GM23338 (cell line): ENCODE measurements around the gene CDH12. TPM values are rescaled to one million over a fixed set of nuclear protein-coding genes. Genes with fewer than 3 reads are reported as not detected.

Experiments
- ATAC-seq: fragments of 200-7000 bp; cut with Tn5 transposase; 3 replicates; pipeline ENCODE4 v1.9.1; 2020
- DNase-seq: peaks from one replicate; pipeline ENCODE4 v3.0.0-alpha.2; 2015; ENCODE audit warnings: low spot score
- H2AFZ ChIP-seq: fragments of 200-600 bp; sonication (generic); 2 replicates; pipeline ENCODE4 v1.8.0; 2016; ENCODE audit warnings: antibody characterized with exemption, mild to moderate bottlenecking, moderate library complexity
- H3F3A ChIP-seq: fragments of 200-600 bp; sonication (generic); replicated peaks from 2 replicates; pipeline ENCODE4 v1.8.0; 2017; ENCODE audit warnings: antibody characterized with exemption, mixed run types, low read depth
- H3K27ac ChIP-seq: fragments of 200-600 bp; sonication (generic); 2 replicates; pipeline ENCODE4 v1.6.1; 2016; ENCODE audit warnings: low read depth
- H3K27me3 ChIP-seq: fragments of 200-600 bp; sonication (generic); 2 replicates; pipeline ENCODE4 v1.8.0; 2016; ENCODE audit warnings: mild to moderate bottlenecking, mixed run types, moderate library complexity; ENCODE audit not compliant: insufficient read depth
- H3K36me3 ChIP-seq: fragments of 200-600 bp; sonication (generic); 2 replicates; pipeline ENCODE4 v1.8.0; 2016; ENCODE audit warnings: mild to moderate bottlenecking; ENCODE audit not compliant: insufficient read depth
- H3K4me1 ChIP-seq: fragments of 200-600 bp; sonication (generic); 2 replicates; pipeline ENCODE4 v1.8.0; 2016; ENCODE audit warnings: mild to moderate bottlenecking, moderate library complexity; ENCODE audit not compliant: insufficient read depth
- H3K4me2 ChIP-seq: fragments of 200-600 bp; sonication (generic); 2 replicates; pipeline ENCODE4 v1.7.1; 2017; ENCODE audit warnings: mixed run types
- H3K4me3 ChIP-seq: fragments of 200-600 bp; sonication (generic); 2 replicates; pipeline ENCODE4 v1.6.1; 2016; ENCODE audit warnings: mixed run types
- H3K79me2 ChIP-seq: fragments of 200-600 bp; sonication (generic); replicated peaks from 2 replicates; pipeline ENCODE4 v1.8.0; 2017; ENCODE audit warnings: mild to moderate bottlenecking; ENCODE audit not compliant: insufficient read depth
- H3K9me2 ChIP-seq: fragments of 200-600 bp; sonication (generic); 2 replicates; pipeline ENCODE4 v1.8.0; 2017; ENCODE audit not compliant: insufficient read depth
- H4K20me1 ChIP-seq: fragments of 200-600 bp; sonication (generic); replicated peaks from 2 replicates; pipeline ENCODE4 v1.8.0; 2017; ENCODE audit warnings: mild to moderate bottlenecking; ENCODE audit not compliant: insufficient read depth
- H3K27ac Mint-ChIP-seq: 2 replicates; pipeline ENCODE4 v1.8.0; 2020; ENCODE audit warnings: inconsistent platforms, mild to moderate bottlenecking, moderate library complexity, mixed read lengths
- H3K27me3 Mint-ChIP-seq: 3 replicates; pipeline ENCODE4 v1.8.0; 2022; ENCODE audit warnings: low read depth, mild to moderate bottlenecking, moderate library complexity, mixed read lengths, inconsistent platforms; ENCODE audit not compliant: insufficient read depth, poor library complexity
- H3K36me3 Mint-ChIP-seq: 3 replicates; pipeline ENCODE4 v1.8.0; 2021; ENCODE audit warnings: low read depth, mild to moderate bottlenecking, inconsistent platforms, moderate library complexity, mixed read lengths
- H3K4me1 Mint-ChIP-seq: 3 replicates; pipeline ENCODE4 v1.8.0; 2020; ENCODE audit warnings: mild to moderate bottlenecking, inconsistent platforms, mixed read lengths
- H3K4me3 Mint-ChIP-seq: 3 replicates; pipeline ENCODE4 v1.8.0; 2021; ENCODE audit warnings: moderate library complexity, mild to moderate bottlenecking, inconsistent platforms, mixed read lengths
- H3K9me3 Mint-ChIP-seq: 3 replicates; pipeline ENCODE4 v1.8.0; 2020; ENCODE audit warnings: moderate library complexity, mild to moderate bottlenecking, inconsistent platforms, mixed read lengths
- CREB1 ChIP-seq: fragments of 250-450 bp; sonication (Bioruptor Pico); IDR thresholded peaks from 2 replicates; pipeline ENCODE4 v1.5.0; 2020; ENCODE audit warnings: low read depth, mild to moderate bottlenecking, moderate library complexity
- CTCF ChIP-seq, 2 experiments: fragments of 200-600 bp in 1 of 2; sonication (generic) in 1 of 2; conservative IDR thresholded peaks; 2 replicates each; pipeline versions ENCODE4 v1.5.1 to v1.6.1; 2016 to 2017; ENCODE audit warnings: antibody characterized with exemption in 2 of 2, low read depth in 2 of 2, mild to moderate bottlenecking in 2 of 2, moderate library complexity in 1 of 2
- ETS1 ChIP-seq: IDR thresholded peaks from 2 replicates; pipeline ENCODE4 v1.6.1; 2016; ENCODE audit warnings: antibody characterized with exemption
- EZH2 ChIP-seq: fragments of 200-600 bp; sonication (generic); IDR thresholded peaks from one replicate; pipeline ENCODE4 v1.8.0; 2017; ENCODE audit warnings: antibody characterized with exemption, mild to moderate bottlenecking, low read depth; ENCODE audit not compliant: unreplicated experiment
- EZH2phosphoT487 ChIP-seq: fragments of 200-600 bp; sonication (generic); IDR thresholded peaks from one replicate; pipeline ENCODE4 v1.8.1; 2018; ENCODE audit warnings: antibody characterized with exemption; ENCODE audit not compliant: unreplicated experiment
- JUNB ChIP-seq: IDR thresholded peaks from one replicate; pipeline ENCODE4 v1.6.1; 2016; ENCODE audit warnings: antibody characterized with exemption; ENCODE audit not compliant: unreplicated experiment
- POLR2AphosphoS5 ChIP-seq: IDR thresholded peaks from 2 replicates; pipeline ENCODE4 v1.6.1; 2016; ENCODE audit warnings: antibody characterized with exemption, low read depth
- REST ChIP-seq: IDR thresholded peaks from one replicate; pipeline ENCODE4 v1.6.1; 2018; ENCODE audit warnings: antibody characterized with exemption; ENCODE audit not compliant: unreplicated experiment
- ZNF114 ChIP-seq: fragments of 250-450 bp; sonication (Bioruptor Pico); IDR thresholded peaks from 2 replicates; pipeline ENCODE4 v1.5.0; 2020; ENCODE audit warnings: mild to moderate bottlenecking, moderate library complexity
- ZNF462 ChIP-seq: fragments of 250-450 bp; sonication (Bioruptor Pico); IDR thresholded peaks from 2 replicates; pipeline ENCODE4 v1.5.0; 2020; ENCODE audit warnings: mild to moderate bottlenecking, moderate library complexity
- polyA plus RNA-seq: library from polyadenylated mRNA; unstranded; fragments of >200 nt; fragmentation: Nextera tagmentation; extraction: Ambion mirVana; gene quantifications from 2 replicates; pipeline ENCODE4 v1.2.1, GENCODE V29; 2016
- total RNA-seq: library from RNA; depleted of rRNA; stranded (reverse); fragments of >200 nt; shearing (Covaris generic); gene quantifications from 2 replicates; pipeline ENCODE4 v1.2.3, GENCODE V29; 2014

Gene CDH12
- total and polyA plus RNA-seq, 2 experiments from 2014 or later = not detected

- TF ChIP-seq CTCF (conservative IDR thresholded peaks at IDR 0.05; ENCODE audit: low read depth in 2 of 2) = no peak
- TF ChIP-seq POLR2AphosphoS5 = no peak
- TF ChIP-seq EZH2phosphoT487 = no peak
These were observed 183.8 kb downstream of the CDH12 start (continued) for GRCh38 chr5:22669345-22669744.

DNA sequence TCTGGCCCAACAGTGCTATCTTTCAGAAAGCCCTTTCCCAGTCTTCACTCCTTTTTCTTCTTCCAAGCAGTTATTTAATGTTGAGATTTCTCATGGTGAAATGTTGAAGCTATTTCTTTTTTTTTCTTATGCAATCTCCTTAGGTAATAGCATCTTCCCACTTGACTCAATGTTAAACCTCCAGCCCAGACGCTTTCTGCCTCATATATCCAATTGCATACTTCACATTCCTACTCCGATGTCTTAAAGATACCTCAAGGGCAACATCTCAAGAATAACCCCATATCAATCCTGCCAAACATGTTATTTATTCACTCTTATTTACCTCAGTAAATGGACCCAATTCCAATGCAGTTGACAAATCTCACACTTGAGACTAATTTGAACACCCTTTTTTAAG, 187.3 kb downstream of the CDH12 start:
- DNase-seq (peak; percentile 31), ATAC-seq (no peak)
- no peak overlapping the region for H3K4me3 Mint-ChIP-seq
- peaks cover 29% of the 10 kb centered on the region for H3K4me1 Mint-ChIP-seq
- TF ChIP-seq CTCF (conservative IDR thresholded peaks at IDR 0.05; ENCODE audit: low read depth in 2 of 2) (no peak), ZNF114 (CRISPR knock-in tag) (no peak), JUNB (no peak), EZH2 (no peak), REST (no peak), POLR2AphosphoS5 (no peak), EZH2phosphoT487 (no peak), ZNF462 (CRISPR knock-in tag) (no peak), CREB1 (CRISPR knock-in tag) (no peak), ETS1 (no peak)
- H3K4me1 ChIP-seq = peaks cover 36% of the 10 kb centered on the region
- peaks cover 3% of the 10 kb centered on the region for H3K27me3 Mint-ChIP-seq
- H3K79me2 ChIP-seq = no peaks in the 10 kb centered on the region
- H3K4me3 ChIP-seq = no peak overlapping the region
- no peaks in the 10 kb centered on the region for H4K20me1 ChIP-seq
- no peak overlapping the region for H3K4me2 ChIP-seq
- H3F3A ChIP-seq = no peaks in the 10 kb centered on the region
- no peak overlapping the region for H3K27ac Mint-ChIP-seq
- H3K27ac ChIP-seq = no peak overlapping the region
- no peaks in the 10 kb centered on the region for H3K36me3 Mint-ChIP-seq
- no peak overlapping the region for H2AFZ ChIP-seq
- H3K36me3 ChIP-seq = no peaks in the 10 kb centered on the region
- no peaks in the 10 kb centered on the region for H3K27me3 ChIP-seq
- H3K9me3 Mint-ChIP-seq = no peaks in the 10 kb centered on the region
- no peaks in the 10 kb centered on the region for H3K9me2 ChIP-seq
